Measurements from ENCODE around the gene GRID1.

DNA sequence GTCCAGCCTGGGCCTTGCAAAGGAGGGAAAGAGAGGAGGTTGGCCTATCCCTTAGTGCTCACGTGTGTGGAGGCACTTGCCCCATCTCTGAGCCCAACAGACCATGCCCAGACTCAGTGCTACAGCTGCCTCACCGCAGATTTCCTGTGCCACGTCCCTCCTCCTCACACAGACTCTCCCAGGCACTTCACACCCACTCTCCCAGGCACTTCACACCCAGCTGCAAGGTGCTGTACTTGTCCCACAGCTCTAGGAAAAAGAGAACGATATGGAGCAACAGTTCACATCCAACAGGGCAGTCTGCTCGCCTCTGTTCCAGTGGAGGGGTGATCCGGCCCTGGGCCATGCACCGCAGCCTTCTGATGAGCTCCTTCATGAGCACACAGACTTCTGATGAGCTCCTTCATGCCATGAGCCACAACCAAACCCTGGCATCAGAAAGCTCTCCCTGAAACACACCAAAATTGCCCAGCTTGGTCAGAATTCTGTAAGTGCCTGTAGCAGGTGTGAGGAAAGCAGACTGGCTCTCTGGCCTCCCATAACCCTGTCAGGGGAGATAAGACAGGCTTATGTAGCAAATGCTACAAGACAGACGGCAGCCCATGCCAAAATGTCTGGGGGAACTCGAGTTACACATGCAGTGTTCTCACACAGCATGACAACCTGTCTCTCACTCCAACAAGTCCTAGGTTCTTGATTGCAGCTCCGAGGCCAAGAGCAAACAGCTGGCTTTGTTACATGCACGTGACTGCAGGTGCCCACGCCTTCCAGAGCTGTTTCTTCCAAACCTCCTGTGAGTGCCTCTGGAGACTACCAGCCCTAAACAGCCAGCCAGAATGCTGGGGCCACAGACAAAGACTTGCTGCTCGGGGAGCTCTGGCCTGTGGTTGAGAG lies 348.5 kb downstream of the GRID1 start:
- no peak for TF ChIP-seq POLR2AphosphoS5 (IDR thresholded peaks at IDR 0.05)
- TF ChIP-seq, protein P1, sequence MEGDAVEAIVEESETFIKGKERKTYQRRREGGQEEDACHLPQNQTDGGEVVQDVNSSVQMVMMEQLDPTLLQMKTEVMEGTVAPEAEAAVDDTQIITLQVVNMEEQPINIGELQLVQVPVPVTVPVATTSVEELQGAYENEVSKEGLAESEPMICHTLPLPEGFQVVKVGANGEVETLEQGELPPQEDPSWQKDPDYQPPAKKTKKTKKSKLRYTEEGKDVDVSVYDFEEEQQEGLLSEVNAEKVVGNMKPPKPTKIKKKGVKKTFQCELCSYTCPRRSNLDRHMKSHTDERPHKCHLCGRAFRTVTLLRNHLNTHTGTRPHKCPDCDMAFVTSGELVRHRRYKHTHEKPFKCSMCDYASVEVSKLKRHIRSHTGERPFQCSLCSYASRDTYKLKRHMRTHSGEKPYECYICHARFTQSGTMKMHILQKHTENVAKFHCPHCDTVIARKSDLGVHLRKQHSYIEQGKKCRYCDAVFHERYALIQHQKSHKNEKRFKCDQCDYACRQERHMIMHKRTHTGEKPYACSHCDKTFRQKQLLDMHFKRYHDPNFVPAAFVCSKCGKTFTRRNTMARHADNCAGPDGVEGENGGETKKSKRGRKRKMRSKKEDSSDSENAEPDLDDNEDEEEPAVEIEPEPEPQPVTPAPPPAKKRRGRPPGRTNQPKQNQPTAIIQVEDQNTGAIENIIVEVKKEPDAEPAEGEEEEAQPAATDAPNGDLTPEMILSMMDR (IDR thresholded peaks at IDR 0.05), result no peak
- TF ChIP-seq POLR2A (IDR thresholded peaks at IDR 0.05), result no peak
